Measurements from ENCODE around the gene OR4F6. TPM values are rescaled to one million over a fixed set of nuclear protein-coding genes. Genes with fewer than 3 reads are reported as not detected.

OR4F6 gene
- total and polyA plus RNA-seq, 2 experiments from 2014 or later, result not detected

- Mint-ChIP-seq H3K27ac (no peak overlapping the region), H3K4me1 (no peaks in the 10 kb centered on the region), H3K36me3 (ENCODE audit: low read depth) (no peaks in the 10 kb centered on the region), H3K4me3 (no peak overlapping the region), H3K27me3 (ENCODE audit: insufficient read depth, low read depth, poor library complexity) (peaks cover 9% of the 10 kb centered on the region), H3K9me3 (no peaks in the 10 kb centered on the region; the same call in 2 of the 3 replicates)
- Histone ChIP-seq H3K4me2 (no peak overlapping the region), H3K4me1 (ENCODE audit: insufficient read depth) (no peaks in the 10 kb centered on the region), H4K20me1 (replicated peaks; ENCODE audit: insufficient read depth) (no peaks in the 10 kb centered on the region), H3K9me2 (ENCODE audit: insufficient read depth) (no peaks in the 10 kb centered on the region), H3K4me3 (no peak overlapping the region), H3K36me3 (ENCODE audit: insufficient read depth) (no peaks in the 10 kb centered on the region), H3K79me2 (replicated peaks; ENCODE audit: insufficient read depth) (no peaks in the 10 kb centered on the region), H3K27me3 (ENCODE audit: insufficient read depth) (no peaks in the 10 kb centered on the region), H3K27ac (ENCODE audit: low read depth) (no peak overlapping the region), H2AFZ (no peak overlapping the region), H3F3A (replicated peaks; ENCODE audit: low read depth) (no peaks in the 10 kb centered on the region)
- ATAC-seq, result no peak
- TF ChIP-seq STAT1 (IDR thresholded peaks at IDR 0.05; ENCODE audit: unreplicated experiment) (no peak), ZNF462 (CRISPR knock-in tag; IDR thresholded peaks at IDR 0.05) (no peak), JUNB (IDR thresholded peaks at IDR 0.05; ENCODE audit: unreplicated experiment) (no peak), CTCF (conservative IDR thresholded peaks at IDR 0.05; ENCODE audit: low read depth in 2 of 2) (no peak), EZH2 (IDR thresholded peaks at IDR 0.05; ENCODE audit: low read depth, unreplicated experiment) (no peak), EZH2phosphoT487 (IDR thresholded peaks at IDR 0.05; ENCODE audit: unreplicated experiment) (no peak), POLR2AphosphoS5 (IDR thresholded peaks at IDR 0.05; ENCODE audit: low read depth) (no peak), ZNF331 (CRISPR knock-in tag; IDR thresholded peaks at IDR 0.05; ENCODE audit: low read depth) (no peak), NANOG (IDR thresholded peaks at IDR 0.05; ENCODE audit: borderline replicate concordance) (no peak), REST (IDR thresholded peaks at IDR 0.05; ENCODE audit: unreplicated experiment) (no peak), ZNF114 (CRISPR knock-in tag; IDR thresholded peaks at IDR 0.05) (no peak), CREB1 (CRISPR knock-in tag; IDR thresholded peaks at IDR 0.05; ENCODE audit: low read depth) (no peak), ETS1 (IDR thresholded peaks at IDR 0.05) (no peak)
- no peak for DNase-seq (ENCODE audit: low spot score)
Observed at GRCh38 chr15:101784644-101785043, 18.7 kb upstream of the OR4F6 start.
